HG02943 (cell line): ENCODE results near the gene TMEM208.

ENCODE experiments used
- ATAC-seq: cut with Tn5 transposase; IDR thresholded peaks from one replicate; pipeline ENCODE4 v1.9.1; 2021; ENCODE audit warnings: mild to moderate bottlenecking, low read depth, moderate library complexity; ENCODE audit not compliant: unreplicated experiment

The TMEM208 gene

GRCh38 chr16:67233596-67233995 lies 6.7 kb downstream of the TMEM208 start:
- ATAC-seq, result no peak

GRCh38 chr16:67234180-67234597 lies 7.3 kb downstream of the TMEM208 start:
- ATAC-seq, result no peak

GRCh38 chr16:67235816-67236562 lies 9.1 kb downstream of the TMEM208 start:
- no peak for ATAC-seq

- no peak for ATAC-seq
Observed at GRCh38 chr16:67236563-67237395, 9.8 kb downstream of the TMEM208 start.

- ATAC-seq, result no peak
Observed at GRCh38 chr16:67237396-67238277, 10.7 kb downstream of the TMEM208 start.

GRCh38 chr16:67238278-67238575 lies 11.3 kb downstream of the TMEM208 start:
- no peak for ATAC-seq

- no peak for ATAC-seq
Observed at GRCh38 chr16:67238806-67239470, 12.0 kb downstream of the TMEM208 start.

- ATAC-seq, result no peak
Observed at GRCh38 chr16:67240506-67240905, 13.6 kb downstream of the TMEM208 start.

- ATAC-seq, result no peak
Observed at GRCh38 chr16:67241008-67241900, 14.3 kb downstream of the TMEM208 start.

GRCh38 chr16:67242138-67242730 lies 15.3 kb downstream of the TMEM208 start:
- no peak for ATAC-seq

- ATAC-seq, result no peak
Observed at GRCh38 chr16:67243481-67243880, 16.6 kb downstream of the TMEM208 start.

GRCh38 chr16:67244387-67245185 lies 17.7 kb downstream of the TMEM208 start:
- ATAC-seq, result peak; percentile 42

- ATAC-seq, result no peak
Observed at GRCh38 chr16:67245186-67245585, 18.3 kb downstream of the TMEM208 start.

- ATAC-seq, result no peak
Observed at GRCh38 chr16:67245674-67246080, 18.7 kb downstream of the TMEM208 start.

- peak; percentile 27 for ATAC-seq
Observed at GRCh38 chr16:67246081-67246755, 19.3 kb downstream of the TMEM208 start.

- ATAC-seq, result peak; percentile 10
Observed at GRCh38 chr16:67246756-67247191, 19.8 kb downstream of the TMEM208 start.

- peak; percentile 42 for ATAC-seq
Observed at GRCh38 chr16:67247192-67248072, 20.5 kb downstream of the TMEM208 start, which contains the start of gene FHOD1. Gene FHOD1, minus strand, starts transcription at chr16:67247481. Its CDS starts 71 bp downstream, at chr16:67247410.
